HepG2 (cell line): Measurements from ENCODE around the gene LSM12. TPM values are rescaled to one million over a fixed set of nuclear protein-coding genes. Genes with fewer than 3 reads are reported as not detected.

Experiments
- CBFB ChIP-seq: sonication (generic); formaldehyde crosslinking; IDR thresholded peaks from 2 replicates; pipeline ENCODE4 v1.4.0; 2020; ENCODE audit warnings: missing genetic modification reagents
- CBX1 ChIP-seq: IDR thresholded peaks from one replicate; pipeline ENCODE4 v1.6.1; 2016; ENCODE audit warnings: antibody characterized with exemption, low read depth
- ETV5 ChIP-seq: IDR thresholded peaks from 2 replicates; pipeline ENCODE4 v1.6.1; 2018; ENCODE audit warnings: missing biosample characterization, missing genetic modification reagents, inconsistent platforms, borderline replicate concordance
- FOXP4 ChIP-seq: sonication (generic); formaldehyde crosslinking; IDR thresholded peaks from 2 replicates; pipeline ENCODE4 v1.4.0; 2020; ENCODE audit warnings: missing genetic modification reagents
- HES4 ChIP-seq: sonication (generic); formaldehyde crosslinking; IDR thresholded peaks from 2 replicates; pipeline ENCODE4 v1.9.0; 2021; ENCODE audit warnings: mild to moderate bottlenecking, missing genetic modification reagents, borderline replicate concordance
- JARID2 ChIP-seq: sonication (generic); formaldehyde crosslinking; IDR thresholded peaks from 2 replicates; pipeline ENCODE4 v1.8.1; 2023; ENCODE audit warnings: missing genetic modification reagents, inconsistent platforms; ENCODE audit not compliant: insufficient replicate concordance
- MBNL3 ChIP-seq: fragments of 250-450 bp; sonication (Bioruptor Pico); conservative IDR thresholded peaks from 2 replicates; pipeline ENCODE4 v1.8.0; 2022; ENCODE audit warnings: mild to moderate bottlenecking, inconsistent platforms
- NCOA1 ChIP-seq: sonication (generic); formaldehyde crosslinking; IDR thresholded peaks from 2 replicates; pipeline ENCODE4 v1.9.0; 2021; ENCODE audit warnings: missing genetic modification reagents
- NFATC3 ChIP-seq: sonication (generic); formaldehyde crosslinking; IDR thresholded peaks from 2 replicates; pipeline ENCODE4 v1.5.1; 2020; ENCODE audit warnings: mild to moderate bottlenecking, missing genetic modification reagents
- PATZ1 ChIP-seq: sonication (generic); formaldehyde crosslinking; IDR thresholded peaks from 2 replicates; pipeline ENCODE4 v1.4.0; 2020; ENCODE audit warnings: missing genetic modification reagents
- SKI ChIP-seq: fragments of 450-650 bp; IDR thresholded peaks from one replicate; pipeline ENCODE4 v1.6.1; 2018; ENCODE audit warnings: mild to moderate bottlenecking; ENCODE audit not compliant: partially characterized antibody
- TBL1XR1 ChIP-seq: fragments of 150-350 bp; IDR thresholded peaks from 2 replicates; pipeline ENCODE4 v1.6.1; 2014; ENCODE audit warnings: borderline replicate concordance, low read length; ENCODE audit not compliant: partially characterized antibody
- ZBTB38 ChIP-seq: sonication (generic); formaldehyde crosslinking; IDR thresholded peaks from 2 replicates; pipeline ENCODE4 v1.5.1; 2020; ENCODE audit warnings: mild to moderate bottlenecking, missing genetic modification reagents
- ZNF232 ChIP-seq: sonication (generic); formaldehyde crosslinking; IDR thresholded peaks from 2 replicates; pipeline ENCODE4 v1.4.0; 2020; ENCODE audit warnings: missing genetic modification reagents, borderline replicate concordance
- ZNF30 ChIP-seq: sonication (generic); formaldehyde crosslinking; IDR thresholded peaks from 2 replicates; pipeline ENCODE4 v1.5.0; 2020; ENCODE audit warnings: mild to moderate bottlenecking, missing genetic modification reagents
- ZNF407 ChIP-seq: sonication (generic); formaldehyde crosslinking; IDR thresholded peaks from one replicate; pipeline ENCODE4 v1.5.1; 2020; ENCODE audit warnings: mild to moderate bottlenecking, missing genetic modification reagents; ENCODE audit errors: not compliant biosample characterization
- polyA plus RNA-seq, 8 experiments: library from polyadenylated mRNA; depleted of rRNA in 3 of 8; stranded (reverse) in 7 of 8; unstranded in 1 of 8; fragments of >200 nt; fragmentation: Illumina TruSeq in 4 of 8; extraction: Trizol in 4 of 8; gene quantifications; 2 replicates each; pipeline versions ENCODE4 v1.2.1 to v1.2.3, GENCODE V29; 2011 to 2016; ENCODE audit warnings: low read depth in 4 of 8, missing spikeins in 1 of 8, mixed read lengths in 1 of 8; ENCODE audit not compliant: insufficient read depth in 1 of 8
- total RNA-seq, 5 experiments: library from RNA; depleted of rRNA; stranded (reverse); fragments of >200 nt; fragmentation: Illumina TruSeq; extraction: Trizol; gene quantifications; 2 replicates each; pipeline ENCODE4 v1.2.3, GENCODE V29; 2016; ENCODE audit warnings: low read depth in 1 of 5

Gene LSM12
- total and polyA plus RNA-seq, 2 of the 13 experiments (the other 11 are each of a cell fraction or from before 2014, with no cell fraction given) = 52.8 to 55.7 TPM

GRCh38 chr17:44071772-44072171 lies 5.3 kb upstream of the LSM12 start (continued):
- TF ChIP-seq FOXP4 (CRISPR knock-in tag) (0 out of 2 replicates have a peak, but pooled peaks have one; percentile 11), MBNL3 (CRISPR knock-in tag) (no peak), TBL1XR1 (no peak), CBFB (CRISPR knock-in tag) (no peak), ZNF30 (CRISPR knock-in tag) (no peak), JARID2 (CRISPR knock-in tag) (no peak), NFATC3 (CRISPR knock-in tag) (no peak), ZNF232 (no peak), ZBTB38 (no peak), ZNF407 (CRISPR knock-in tag) (no peak), HES4 (CRISPR knock-in tag) (0 out of 2 replicates have a peak, but pooled peaks have one; percentile 8), ETV5 (CRISPR knock-in tag) (0 out of 2 replicates have a peak, but pooled peaks have one; percentile 28), PATZ1 (CRISPR knock-in tag) (0 out of 2 replicates have a peak, but pooled peaks have one; percentile 17), SKI (no peak), CBX1 (no peak), NCOA1 (no peak)
